HepG2 (cell line): ENCODE data around the gene DPH6. TPM values are rescaled to one million over a fixed set of nuclear protein-coding genes. Genes with fewer than 3 reads are reported as not detected.

Source experiments
- ATAC-seq: fragments of 200-7000 bp; cut with Tn5 transposase; 3 replicates; pipeline ENCODE4 v1.9.1; 2020; ENCODE audit warnings: mild to moderate bottlenecking, moderate library complexity
- BruUV-seq: library from RNA; stranded (reverse); fragments of 400-500 nt; replicated peaks from 2 replicates; lab custom pipeline; 2021; lab: Mats Ljungman, UMichigan
- CTCF ChIA-PET: fragments of 300-600 bp; formaldehyde crosslinking; extraction: SDS; loops from one replicate; lab custom pipeline; 2021; ENCODE audit warnings: low total read pairs, inconsistent platforms, low intra/inter-chr PET ratio; lab: Yijun Ruan, JAX
- POLR2A ChIA-PET: fragments of 350-600 bp; sonication (Branson Sonifier 250); formaldehyde crosslinking; loops from one replicate; lab custom pipeline; 2020; ENCODE audit warnings: antibody characterized with exemption, inconsistent platforms; lab: Yijun Ruan, JAX
- DNase-seq: peaks from one replicate; pipeline ENCODE4 v3.0.0-alpha.2; 2015; ENCODE audit warnings: low spot score
- FAIRE-seq: peaks from 3 replicates; lab custom pipeline; 2011; peaks lifted over from hg19 to GRCh38; lab: Jason Lieb, UNC
- H2AFZ ChIP-seq: one replicate; pipeline ENCODE4 v1.6.1; 2011; ENCODE audit warnings: low read length, inconsistent platforms
- H3K27ac ChIP-seq: fragments of 300-600 bp; 3 replicates; pipeline ENCODE4 v1.8.0; 2011; ENCODE audit warnings: mixed run types, mild to moderate bottlenecking, mixed read lengths, low read length, inconsistent platforms; ENCODE audit not compliant: insufficient read depth; ENCODE audit errors: extremely low read length
- H3K27me3 ChIP-seq, 2 experiments: fragments of 200-600 bp in 1 of 2; 2 replicates in 1 of 2; 3 replicates in 1 of 2; pipeline versions ENCODE4 v1.6.0 to v1.8.0; 2011; ENCODE audit warnings: low read length in 2 of 2, mild to moderate bottlenecking in 2 of 2, moderate library complexity in 2 of 2, inconsistent platforms in 1 of 2; ENCODE audit not compliant: insufficient read depth in 2 of 2, control insufficient read depth in 1 of 2
- H3K36me3 ChIP-seq, 2 experiments: fragments of 200-600 bp in 1 of 2; replicated peaks in 1 of 2; 2 replicates in 1 of 2; 3 replicates in 1 of 2; pipeline versions ENCODE4 v1.5.1 to v1.8.0; 2011; ENCODE audit warnings: low read length in 2 of 2, inconsistent platforms in 1 of 2; ENCODE audit not compliant: insufficient read depth in 2 of 2, control insufficient read depth in 1 of 2
- H3K4me1 ChIP-seq: 2 replicates; pipeline ENCODE4 v1.5.1; 2012; ENCODE audit warnings: low read length, inconsistent platforms; ENCODE audit not compliant: insufficient read depth
- H3K4me2 ChIP-seq: 2 replicates; pipeline ENCODE4 v1.6.0; 2011; ENCODE audit warnings: low read depth, low read length, inconsistent platforms
- H3K4me3 ChIP-seq, 3 experiments: fragments of 200-600 bp in 1 of 3; sonication (generic), shearing (Covaris generic) in 1 of 3; replicated peaks in 1 of 3; 2 replicates each; pipeline ENCODE4 v1.5.1; 2011 to 2016; ENCODE audit warnings: low read length in 3 of 3, inconsistent platforms in 2 of 3, low read depth in 2 of 3, mild to moderate bottlenecking in 2 of 3, control low read depth in 1 of 3, mixed read lengths in 1 of 3; ENCODE audit not compliant: insufficient read depth in 1 of 3
- H3K79me2 ChIP-seq: one replicate; pipeline ENCODE4 v1.6.1; 2011; ENCODE audit warnings: low read length, inconsistent platforms; ENCODE audit not compliant: insufficient read depth
- H3K9ac ChIP-seq: 2 replicates; pipeline ENCODE4 v1.6.0; 2011; ENCODE audit warnings: mild to moderate bottlenecking, low read depth, low read length, inconsistent platforms; ENCODE audit not compliant: insufficient read depth
- H3K9me3 ChIP-seq: 2 replicates; pipeline ENCODE4 v1.5.1; 2012; ENCODE audit warnings: mild to moderate bottlenecking, low read length
- H4K20me1 ChIP-seq: 2 replicates; pipeline ENCODE4 v1.6.0; 2011; ENCODE audit warnings: inconsistent platforms, mild to moderate bottlenecking, low read length, moderate library complexity; ENCODE audit not compliant: insufficient read depth
- AHR ChIP-seq: IDR thresholded peaks from 2 replicates; pipeline ENCODE4 v1.6.1; 2018; ENCODE audit warnings: missing genetic modification reagents, missing compliant biosample characterization
- ARNT ChIP-seq: fragments of 450-650 bp; IDR thresholded peaks from 2 replicates; pipeline ENCODE4 v1.6.1; 2017
- ATM ChIP-seq: fragments of 450-650 bp; IDR thresholded peaks from 2 replicates; pipeline ENCODE4 v1.7.1; 2017; ENCODE audit warnings: mild to moderate bottlenecking, borderline replicate concordance
- GATAD2A ChIP-seq: IDR thresholded peaks from 2 replicates; pipeline ENCODE4 v1.6.1; 2016
- KDM6A ChIP-seq: IDR thresholded peaks from 2 replicates; pipeline ENCODE4 v1.6.1; 2016; ENCODE audit warnings: low read depth
- KIAA2018 ChIP-seq: sonication (generic); formaldehyde crosslinking; IDR thresholded peaks from 2 replicates; pipeline ENCODE4 v1.5.0; 2020; ENCODE audit warnings: mild to moderate bottlenecking, missing genetic modification reagents, borderline replicate concordance
- NFATC3 ChIP-seq: sonication (generic); formaldehyde crosslinking; IDR thresholded peaks from 2 replicates; pipeline ENCODE4 v1.5.1; 2020; ENCODE audit warnings: mild to moderate bottlenecking, missing genetic modification reagents
- REXO4 ChIP-seq: sonication (generic); formaldehyde crosslinking; IDR thresholded peaks from 2 replicates; pipeline ENCODE4 v1.8.0; 2022; ENCODE audit warnings: missing genetic modification reagents, mild to moderate bottlenecking, borderline replicate concordance
- TBX2 ChIP-seq: sonication (generic); formaldehyde crosslinking; IDR thresholded peaks from 2 replicates; pipeline ENCODE4 v1.5.0; 2020; ENCODE audit warnings: missing genetic modification reagents, mild to moderate bottlenecking, borderline replicate concordance
- TRIM22 ChIP-seq: fragments of 450-650 bp; IDR thresholded peaks from 2 replicates; pipeline ENCODE4 v1.6.1; 2017
- ZBTB8A ChIP-seq: sonication (generic); formaldehyde crosslinking; IDR thresholded peaks from 2 replicates; pipeline ENCODE4 v1.4.0; 2020; ENCODE audit warnings: mild to moderate bottlenecking, low read depth, missing genetic modification reagents, borderline replicate concordance
- ZFP37 ChIP-seq: sonication (generic); formaldehyde crosslinking; IDR thresholded peaks from 2 replicates; pipeline ENCODE4 v1.4.0; 2020; ENCODE audit warnings: missing genetic modification reagents, borderline replicate concordance
- ZFX ChIP-seq: sonication (generic); formaldehyde crosslinking; IDR thresholded peaks from 2 replicates; pipeline ENCODE4 v1.4.0; 2020; ENCODE audit warnings: mild to moderate bottlenecking, low read depth, missing genetic modification reagents, moderate library complexity
- ZFY ChIP-seq: sonication (generic); formaldehyde crosslinking; IDR thresholded peaks from 2 replicates; pipeline ENCODE4 v1.4.0; 2020; ENCODE audit warnings: missing genetic modification reagents
- ZNF264 ChIP-seq: sonication (generic); formaldehyde crosslinking; IDR thresholded peaks from 2 replicates; pipeline ENCODE4 v1.4.0; 2020; ENCODE audit warnings: missing genetic modification reagents
- ZNF367 ChIP-seq: sonication (generic); formaldehyde crosslinking; IDR thresholded peaks from 2 replicates; pipeline ENCODE4 v1.4.0; 2020; ENCODE audit warnings: missing genetic modification reagents, borderline replicate concordance
- WGBS: methylation state at CpG from one replicate; pipeline ENCODE4 v1.1.6; 2017; ENCODE audit warnings: low lambda C conversion rate; 5-methylcytosine and 5-hydroxymethylcytosine counted together
- in situ Hi-C: cut with HindIII; loops from 2 replicates; pipeline ENCODE4 v1.10.0; 2017; ENCODE audit warnings: low pct_unique_long_range_greater_than_20kb; ENCODE audit not compliant: extremely low pct_ligation_motif_present
- intact Hi-C: fragments of 100-400 bp; cut with micrococcal nuclease; formaldehyde crosslinking; loops from one replicate; pipeline ENCODE4 v1.10.0; 2022; ENCODE audit not compliant: unreplicated experiment
- polyA plus RNA-seq, 8 experiments: library from polyadenylated mRNA; depleted of rRNA in 3 of 8; stranded (reverse) in 7 of 8; unstranded in 1 of 8; fragments of >200 nt; fragmentation: Illumina TruSeq in 4 of 8; extraction: Trizol in 4 of 8; gene quantifications; 2 replicates each; pipeline versions ENCODE4 v1.2.1 to v1.2.3, GENCODE V29; 2011 to 2016; ENCODE audit warnings: low read depth in 4 of 8, missing spikeins in 1 of 8, mixed read lengths in 1 of 8; ENCODE audit not compliant: insufficient read depth in 1 of 8
- total RNA-seq, 5 experiments: library from RNA; depleted of rRNA; stranded (reverse); fragments of >200 nt; fragmentation: Illumina TruSeq; extraction: Trizol; gene quantifications; 2 replicates each; pipeline ENCODE4 v1.2.3, GENCODE V29; 2016; ENCODE audit warnings: low read depth in 1 of 5

DPH6 gene
- total and polyA plus RNA-seq, 2 of the 13 experiments (the other 11 are each of a cell fraction or from before 2014, with no cell fraction given): 10.2 to 25.8 TPM

- Histone ChIP-seq H3K4me1 (no peaks in the 10 kb centered on the region), H2AFZ (no peak overlapping the region), H3K9ac (no peak overlapping the region), H3K9me3 (no peaks in the 10 kb centered on the region), H3K27ac (no peak overlapping the region), H3K27me3 (no peaks in the 10 kb centered on the region), H4K20me1 (no peaks in the 10 kb centered on the region), H3K4me3 (no peak overlapping the region), H3K36me3 (no peaks in the 10 kb centered on the region), H3K79me2 (no peaks in the 10 kb centered on the region), H3K4me2 (no peak overlapping the region)
- DNase-seq (no peak), ATAC-seq (no peak), FAIRE-seq (no peak)
- BruUV-seq: no TSS peak
- in situ Hi-C loops (no loop called here), intact Hi-C loops (loop anchor here (2.0 kb wide), 1 partner anchor 358 kb away; no protein-coding TSS in a partner anchor)
- 99% methylated on average over 4 of the region's 4 CpGs for WGBS
- TF ChIP-seq ZBTB8A (CRISPR knock-in tag) (no peak), ZNF367 (CRISPR knock-in tag) (no peak), ARNT (no peak), KIAA2018 (CRISPR knock-in tag) (no peak), ZNF264 (no peak), KDM6A (no peak), ZFP37 (CRISPR knock-in tag) (no peak), TRIM22 (no peak), ATM (no peak), ZFX (CRISPR knock-in tag) (no peak), REXO4 (no peak), ZFY (no peak), NFATC3 (CRISPR knock-in tag) (no peak), GATAD2A (CRISPR knock-in tag) (no peak), AHR (CRISPR knock-in tag) (no peak), TBX2 (CRISPR knock-in tag) (no peak)
- POLR2A ChIA-PET: no interaction called here
- CTCF ChIA-PET: no interaction called here
These were observed 109.5 kb downstream of the DPH6 start for GRCh38 chr15:35436422-35436821.
